ENCODE results near the gene VWF.
"Not testable (repeated sequence)": the region's sequence is repeated elsewhere in the genome, so short reads cannot be mapped to it uniquely, and the experiment has no call there.

- TF ChIP-seq CTCF, EP300, POLR2A (IDR thresholded peaks at IDR 0.05): not testable (repeated sequence)
These were observed 22.4 kb downstream of the VWF start for GRCh38 chr12:6102021-6102420.

All from sigmoid colon (tissue), 4 donors.